ENCODE results near the gene MAMDC2. TPM values are rescaled to one million over a fixed set of nuclear protein-coding genes. Genes with fewer than 3 reads are reported as not detected.

MAMDC2 gene
- total and polyA plus RNA-seq, 2 of the 4 experiments (the other 2 are of a cell fraction), result 5.0 to 5.2 TPM

GRCh38 chr9:70040376-70040903 lies 3.2 kb upstream of the MAMDC2 start:
- no peak overlapping the region for H3K4me2 ChIP-seq (ENCODE audit: low read depth, low read length)
- H3K27me3 ChIP-seq (ENCODE audit: control insufficient read depth, insufficient read depth, low read length), result no peaks in the 10 kb centered on the region
- TF ChIP-seq CHD1 (IDR thresholded peaks at IDR 0.05; ENCODE audit: low read depth, low read length), result no peak
- TF ChIP-seq USF2 (IDR thresholded peaks at IDR 0.05; ENCODE audit: low read depth, low read length), result no peak
- no peak overlapping the region for H2AK5ac ChIP-seq (ENCODE audit: low read depth, low read length)
- WGBS, 2 experiments (ENCODE audit: extremely low coverage in 2 of 2, insufficient read length in 1 of 2), result 17% methylated on average over 1 of the region's 3 CpGs; no CpG with 5 or more reads in 1 of the 2 experiments
- peaks cover 6% of the 10 kb centered on the region; the same call in 1 of the 2 replicates for H3K4me1 ChIP-seq (ENCODE audit: control insufficient read depth, insufficient read depth, low read length)
- H3K4ac ChIP-seq (ENCODE audit: low read depth, low read length), result no peak overlapping the region
- no peak overlapping the region for H2AK9ac ChIP-seq (replicated peaks; ENCODE audit: low read depth, low read length, poor library complexity)
- intact Hi-C loops (cut with micrococcal nuclease) (loop anchor here (5.0 kb wide), 1 partner anchor 68 kb away; no protein-coding TSS in a partner anchor), in situ Hi-C loops (cut with MboI; ENCODE audit: low sequenced_read_pairs) (no loop called here), dilution Hi-C loops (cut with HindIII; ENCODE audit: low sequenced_read_pairs, unreplicated experiment) (no loop called here)
- POLR2A ChIA-PET (ENCODE audit: unreplicated experiment), result no interaction called here
- H3K27ac ChIP-seq (ENCODE audit: insufficient read depth, low read length), result no peak overlapping the region
- no peak overlapping the region for H2BK5ac ChIP-seq (ENCODE audit: low read depth, low read length, poor library complexity, severe bottlenecking)
- peaks cover 4% of the 10 kb centered on the region; the same call in 1 of the 2 replicates for H3K9me1 ChIP-seq (ENCODE audit: insufficient read depth, low read length)
- H4K20me1 ChIP-seq (ENCODE audit: insufficient read depth, low read length), result no peaks in the 10 kb centered on the region
- peaks cover 2% of the 10 kb centered on the region; the same call in 1 of the 2 replicates for H3K9me3 ChIP-seq (ENCODE audit: control insufficient read depth, insufficient read depth, low read length)
- peaks cover 0 to 3% of the 10 kb centered on the region in 2 experiments; a peak in 1 of 4 replicates for H3K79me1 ChIP-seq (ENCODE audit: low read depth in 1 of 2, low read length in 2 of 2)
- H2BK20ac ChIP-seq (ENCODE audit: low read depth, low read length), result no peak overlapping the region
- ATAC-seq (ENCODE audit: low read depth) (no peak), DNase-seq (no peak)
- H3K23ac ChIP-seq (ENCODE audit: low read depth, low read length), result no peak overlapping the region
- no peak overlapping the region for H3K56ac ChIP-seq (ENCODE audit: extremely low read depth, insufficient read depth, low read length)
- H4K91ac ChIP-seq (ENCODE audit: insufficient read depth, low read depth, low read length), result no peak overlapping the region
- BruUV-seq (replicated peaks), result no TSS peak
- H2AFZ ChIP-seq (replicated peaks; ENCODE audit: low read length, poor library complexity), result no peak overlapping the region
- H2BK15ac ChIP-seq (ENCODE audit: low read depth, low read length), result no peak overlapping the region
- CTCF ChIA-PET, result no interaction called here
- H2BK120ac ChIP-seq (ENCODE audit: low read depth, low read length), result no peak overlapping the region
- no peak overlapping the region for H4K8ac ChIP-seq (ENCODE audit: low read depth in 2 of 2, low read length in 2 of 2)
- H3K14ac ChIP-seq (replicated peaks; ENCODE audit: low read depth, low read length), result no peak overlapping the region
- H3K36me3 ChIP-seq (ENCODE audit: control insufficient read depth, insufficient read depth, low read length), result no peaks in the 10 kb centered on the region
- no peak overlapping the region for H3K9ac ChIP-seq (ENCODE audit: low read depth, low read length)
- no peak overlapping the region for H4K5ac ChIP-seq (ENCODE audit: low read depth, low read length)
- H3K18ac ChIP-seq (ENCODE audit: low read depth, low read length), result no peak overlapping the region
- no peak overlapping the region for H3K4me3 ChIP-seq (ENCODE audit: insufficient read depth, low read depth, low read length)

All from IMR-90 (cell line).